A549 (cell line): Measurements from ENCODE around the gene ASB7. TPM values are rescaled to one million over a fixed set of nuclear protein-coding genes. Genes with fewer than 3 reads are reported as not detected.

Experiments
- ATAC-seq, 2 experiments: fragments of 200-7000 bp in 1 of 2; fragments of >200 bp in 1 of 2; cut with Nextera tagmentation in 1 of 2; cut with Tn5 transposase in 1 of 2; 3 replicates each; pipeline versions ENCODE4 v1.8.0 to v1.9.1; 2018 to 2020; ENCODE audit warnings: mild to moderate bottlenecking in 1 of 2, moderate library complexity in 1 of 2
- CTCF ChIA-PET: fragments of 300-600 bp; sonication (Branson Sonifier 250); formaldehyde crosslinking; extraction: SDS; loops from one replicate; lab custom pipeline; 2021; ENCODE audit warnings: antibody characterized with exemption, inconsistent platforms; lab: Yijun Ruan, JAX
- POLR2A ChIA-PET: fragments of 350-600 bp; formaldehyde crosslinking; extraction: SDS; loops from one replicate; lab custom pipeline; 2021; ENCODE audit warnings: antibody characterized with exemption, inconsistent platforms; lab: Yijun Ruan, JAX
- DNase-seq, 2 experiments: peaks; one replicate each; pipeline versions ENCODE4 v3.0.0 to v3.0.0-alpha.2; 2011 to 2016; ENCODE audit warnings: low read depth in 1 of 2, low spot score in 1 of 2
- FAIRE-seq: peaks from 2 replicates; lab custom pipeline; 2011; peaks lifted over from hg19 to GRCh38; lab: Jason Lieb, UNC
- H3K27ac ChIP-seq, 2 experiments: fragments of >200 bp; sonication (Bioruptor Twin); formaldehyde crosslinking; 3 replicates each; pipeline ENCODE4 v1.5.1; 2016 to 2017
- H3K4me1 ChIP-seq: fragments of >200 bp; sonication (Bioruptor Twin); formaldehyde crosslinking; 3 replicates; pipeline ENCODE4 v1.6.1; 2016
- H3K4me2 ChIP-seq: fragments of >200 bp; sonication (Bioruptor Twin); formaldehyde crosslinking; 3 replicates; pipeline ENCODE4 v1.6.1; 2016
- H3K4me3 ChIP-seq: fragments of >200 bp; sonication (Bioruptor Twin); formaldehyde crosslinking; 3 replicates; pipeline ENCODE4 v1.5.1; 2016
- H3K9me3 ChIP-seq: fragments of >200 bp; sonication (Bioruptor Twin); formaldehyde crosslinking; 3 replicates; pipeline ENCODE4 v1.6.1; 2016
- CBX2 ChIP-seq: fragments of 200-600 bp; sonication (generic); IDR thresholded peaks from 2 replicates; pipeline ENCODE4 v1.6.1; 2016; ENCODE audit warnings: low read depth, mild to moderate bottlenecking, borderline replicate concordance
- CHD4 ChIP-seq: fragments of 200-600 bp; sonication (generic); IDR thresholded peaks from 2 replicates; pipeline ENCODE4 v1.6.1; 2016; ENCODE audit warnings: antibody characterized with exemption, mild to moderate bottlenecking, borderline replicate concordance
- CTCF ChIP-seq: fragments of >200 bp; sonication (Bioruptor Twin); formaldehyde crosslinking; IDR thresholded peaks from 3 replicates; pipeline ENCODE4 v1.5.1; 2016
- E2F6 ChIP-seq: IDR thresholded peaks from 2 replicates; pipeline ENCODE4 v1.6.1; 2012; ENCODE audit warnings: low read depth, borderline replicate concordance
- EP300 ChIP-seq, 2 experiments: fragments of >200 bp; sonication (Bioruptor Twin); formaldehyde crosslinking; IDR thresholded peaks; 2 replicates in 1 of 2; 3 replicates in 1 of 2; pipeline ENCODE4 v1.6.1; 2016 to 2017
- ESRRA ChIP-seq: fragments of 150-350 bp; IDR thresholded peaks from 2 replicates; pipeline ENCODE4 v1.6.1; 2014; ENCODE audit warnings: mild to moderate bottlenecking, low read length, borderline replicate concordance
- GATA3 ChIP-seq: IDR thresholded peaks from 2 replicates; pipeline ENCODE4 v1.6.1; 2012; ENCODE audit warnings: borderline replicate concordance
- HEYL ChIP-seq: fragments of 250-450 bp; sonication (Bioruptor Pico); IDR thresholded peaks from 2 replicates; pipeline ENCODE4 v1.8.0; 2021; ENCODE audit warnings: mild to moderate bottlenecking, moderate library complexity
- HOXA7 ChIP-seq: fragments of 250-450 bp; sonication (Bioruptor Pico); IDR thresholded peaks from 2 replicates; pipeline ENCODE4 v1.5.0; 2020; ENCODE audit warnings: mild to moderate bottlenecking, moderate library complexity
- HOXB5 ChIP-seq: fragments of 250-450 bp; sonication (Bioruptor Pico); IDR thresholded peaks from 2 replicates; pipeline ENCODE4 v1.5.0; 2020; ENCODE audit warnings: mild to moderate bottlenecking, moderate library complexity
- KDM5A ChIP-seq: fragments of 200-600 bp; sonication (generic); IDR thresholded peaks from 2 replicates; pipeline ENCODE4 v1.6.1; 2016; ENCODE audit warnings: antibody characterized with exemption, mild to moderate bottlenecking
- MYC ChIP-seq: IDR thresholded peaks from 2 replicates; pipeline ENCODE4 v1.6.1; 2012; ENCODE audit warnings: mild to moderate bottlenecking, inconsistent platforms, low read length, improper control_type of control experiment, borderline replicate concordance
- NPAS2 ChIP-seq: fragments of 250-450 bp; sonication (Bioruptor Pico); IDR thresholded peaks from 2 replicates; pipeline ENCODE4 v1.8.0; 2022; ENCODE audit warnings: mild to moderate bottlenecking, moderate library complexity, borderline replicate concordance
- NR3C1 ChIP-seq: fragments of >200 bp; sonication (Bioruptor Twin); formaldehyde crosslinking; IDR thresholded peaks from 3 replicates; pipeline ENCODE4 v1.6.1; 2017
- POLR2A ChIP-seq: IDR thresholded peaks from 2 replicates; pipeline ENCODE4 v1.6.1; 2012; ENCODE audit warnings: mild to moderate bottlenecking, low read length
- RAD21 ChIP-seq, 2 experiments: fragments of >200 bp in 1 of 2; sonication (Bioruptor Twin) in 1 of 2; formaldehyde crosslinking in 1 of 2; IDR thresholded peaks in 1 of 2; conservative IDR thresholded peaks in 1 of 2; 2 replicates in 1 of 2; 3 replicates in 1 of 2; pipeline ENCODE4 v1.6.1; 2012 to 2018; ENCODE audit warnings: inconsistent platforms in 1 of 2
- RCOR1 ChIP-seq: fragments of 150-350 bp; IDR thresholded peaks from 2 replicates; pipeline ENCODE4 v1.6.1; 2014; ENCODE audit warnings: antibody characterized with exemption, low read length, low read depth
- RFX5 ChIP-seq: fragments of 450-650 bp; IDR thresholded peaks from 2 replicates; pipeline ENCODE4 v1.7.1; 2014; ENCODE audit warnings: antibody characterized with exemption, mild to moderate bottlenecking, moderate library complexity
- SMC3 ChIP-seq: fragments of >200 bp; sonication (Bioruptor Twin); formaldehyde crosslinking; IDR thresholded peaks from 3 replicates; pipeline ENCODE4 v1.6.1; 2018; ENCODE audit warnings: inconsistent platforms
- SREBF2 ChIP-seq: fragments of 450-650 bp; IDR thresholded peaks from 2 replicates; pipeline ENCODE4 v1.6.1; 2014; ENCODE audit warnings: mild to moderate bottlenecking, moderate library complexity
- TP53 ChIP-seq: fragments of 250-450 bp; sonication (Bioruptor Pico); IDR thresholded peaks from 2 replicates; pipeline ENCODE4 v1.5.0; 2021; ENCODE audit warnings: mild to moderate bottlenecking, moderate library complexity
- USF2 ChIP-seq: fragments of 450-650 bp; IDR thresholded peaks from 2 replicates; pipeline ENCODE4 v1.6.1; 2014; ENCODE audit warnings: antibody characterized with exemption
- ZNF302 ChIP-seq: fragments of 250-450 bp; sonication (Bioruptor Pico); IDR thresholded peaks from 2 replicates; pipeline ENCODE4 v1.9.0; 2021; ENCODE audit warnings: inconsistent platforms, mild to moderate bottlenecking, moderate library complexity
- ZSCAN20 ChIP-seq: fragments of 250-450 bp; sonication (Bioruptor Pico); IDR thresholded peaks from 2 replicates; pipeline ENCODE4 v1.8.0; 2022; ENCODE audit warnings: mild to moderate bottlenecking, moderate library complexity
- WGBS: methylation state at CpG from one replicate; pipeline ENCODE4 v1.1.6; 2017; ENCODE audit errors: missing lambda C conversion rate; 5-methylcytosine and 5-hydroxymethylcytosine counted together
- polyA plus RNA-seq, 4 experiments: library from polyadenylated mRNA; depleted of rRNA in 3 of 4; stranded (reverse); fragments of >200 nt; fragmentation: RNase III in 1 of 4; extraction: RNeasy Plus Mini Kit Qiagen cat#74134 plus additional on column Dnase treatment in 1 of 4; gene quantifications; 2 replicates in 3 of 4; 3 replicates in 1 of 4; pipeline ENCODE4 v1.2.3, GENCODE V29; 2011 to 2017
- TF ChIP-seq, protein P1 (sequence below): fragments of 200-600 bp; sonication (generic); IDR thresholded peaks from 2 replicates; pipeline ENCODE4 v1.6.1; 2016; ENCODE audit warnings: antibody characterized with exemption, mild to moderate bottlenecking, moderate library complexity

ASB7 gene
- polyA plus RNA-seq, 2 of the 4 experiments (the other 2 are of a cell fraction) = 9.2 to 21.6 TPM

DNA sequence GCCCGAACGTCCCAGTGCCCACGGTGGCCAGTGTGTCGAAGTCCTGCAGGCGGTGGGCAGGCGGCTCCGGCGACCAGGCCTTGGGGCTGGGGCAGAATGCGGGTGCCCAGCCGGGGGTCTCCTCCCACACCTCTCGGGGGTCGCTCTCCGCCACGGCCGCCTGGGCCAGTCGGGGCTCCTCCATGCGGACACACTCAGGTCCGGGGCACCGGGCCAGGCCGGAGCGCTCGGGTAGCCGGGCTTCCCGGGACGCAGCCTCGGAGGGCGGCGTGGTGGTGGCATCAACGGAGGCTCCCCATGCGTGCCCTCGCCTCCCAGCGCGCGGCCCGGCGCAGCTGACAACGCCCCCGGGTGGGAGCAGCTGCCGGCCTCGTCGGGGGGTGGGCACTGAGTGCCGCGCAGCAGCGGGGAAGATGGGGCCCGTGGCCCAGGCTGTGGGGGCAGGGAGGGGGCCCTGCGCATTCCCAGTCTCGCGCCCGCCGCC, 43.6 kb upstream of the ASB7 start:
- TF ChIP-seq HOXB5 (CRISPR knock-in tag) (no peak), POLR2A (no peak), HOXA7 (CRISPR knock-in tag) (no peak), NR3C1 (no peak), HEYL (CRISPR knock-in tag) (no peak), CTCF (no peak), EP300 (IDR thresholded peaks at IDR 0.05) (no peak), CBX2 (no peak), GATA3 (no peak), MYC (no peak), NPAS2 (CRISPR knock-in tag) (no peak), E2F6 (no peak), KDM5A (no peak), ZNF302 (CRISPR knock-in tag) (no peak), ESRRA (no peak), ZSCAN20 (CRISPR knock-in tag) (no peak), RCOR1 (no peak), RAD21 (conservative IDR thresholded peaks at IDR 0.05 in 1 of 2, IDR thresholded peaks at IDR 0.05 in 1 of 2) (no peak)
- H3K4me2 ChIP-seq = no peak overlapping the region
- no peak overlapping the region for H3K27ac ChIP-seq
- ChIA-PET CTCF (interaction anchor here (2.9 to 3.8 kb wide), 2 partner anchors 13 to 209 kb away, joined by 10 to 19 read pairs; no protein-coding TSS in a partner anchor), POLR2A (no interaction called here)
- DNase-seq (no peak), FAIRE-seq (no peak), ATAC-seq (peak in 1 of 2 experiments; percentile 19; a peak in 1 of 6 replicates)
- WGBS = 91% methylated on average over 35 of the region's 50 CpGs
- H3K4me1 ChIP-seq = no peaks in the 10 kb centered on the region; the same call in 2 of the 3 replicates
- no peak overlapping the region for H3K4me3 ChIP-seq
- no peaks in the 10 kb centered on the region for H3K9me3 ChIP-seq

DNA sequence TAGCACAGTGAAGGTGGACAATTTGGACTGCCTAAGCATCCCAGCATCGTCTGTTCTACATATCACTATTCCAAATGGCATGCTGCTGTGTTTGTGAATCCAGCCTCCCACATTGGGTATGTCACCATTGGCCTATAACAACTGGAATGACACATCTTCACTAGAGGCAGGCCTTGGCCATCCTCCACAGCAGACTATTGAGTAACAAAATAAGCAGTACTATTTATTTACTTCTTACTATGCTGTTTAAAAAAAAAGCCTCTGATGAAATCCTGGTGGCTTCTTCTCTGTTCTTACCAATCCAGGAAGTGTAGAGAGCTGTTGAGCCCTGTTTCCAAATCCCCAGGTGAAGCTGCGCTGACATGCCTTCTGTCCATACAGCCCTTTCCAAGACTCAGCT, 43.1 kb upstream of the ASB7 start:
- 75% methylated on average over 2 of the region's 2 CpGs for WGBS
- no peak overlapping the region for H3K4me3 ChIP-seq
- no peak overlapping the region for H3K27ac ChIP-seq
- POLR2A ChIA-PET = no interaction called here
- H3K9me3 ChIP-seq = no peaks in the 10 kb centered on the region
- CTCF ChIA-PET = interaction anchor here (2.9 to 3.8 kb wide), 2 partner anchors 13 to 210 kb away, joined by 10 to 19 read pairs; no protein-coding TSS in a partner anchor
- FAIRE-seq (no peak), DNase-seq (peak in 1 of 2 experiments; percentile 36), ATAC-seq (peak in 1 of 2 experiments; percentile 59; a peak in 4 of 6 replicates)
- H3K4me1 ChIP-seq = no peaks in the 10 kb centered on the region; the same call in 2 of the 3 replicates
- TF ChIP-seq SMC3 (no peak), SREBF2 (no peak), TP53 (CRISPR knock-in tag) (no peak), CHD4 (no peak), USF2 (no peak), RCOR1 (no peak), RFX5 (no peak)
- TF ChIP-seq, protein P1, sequence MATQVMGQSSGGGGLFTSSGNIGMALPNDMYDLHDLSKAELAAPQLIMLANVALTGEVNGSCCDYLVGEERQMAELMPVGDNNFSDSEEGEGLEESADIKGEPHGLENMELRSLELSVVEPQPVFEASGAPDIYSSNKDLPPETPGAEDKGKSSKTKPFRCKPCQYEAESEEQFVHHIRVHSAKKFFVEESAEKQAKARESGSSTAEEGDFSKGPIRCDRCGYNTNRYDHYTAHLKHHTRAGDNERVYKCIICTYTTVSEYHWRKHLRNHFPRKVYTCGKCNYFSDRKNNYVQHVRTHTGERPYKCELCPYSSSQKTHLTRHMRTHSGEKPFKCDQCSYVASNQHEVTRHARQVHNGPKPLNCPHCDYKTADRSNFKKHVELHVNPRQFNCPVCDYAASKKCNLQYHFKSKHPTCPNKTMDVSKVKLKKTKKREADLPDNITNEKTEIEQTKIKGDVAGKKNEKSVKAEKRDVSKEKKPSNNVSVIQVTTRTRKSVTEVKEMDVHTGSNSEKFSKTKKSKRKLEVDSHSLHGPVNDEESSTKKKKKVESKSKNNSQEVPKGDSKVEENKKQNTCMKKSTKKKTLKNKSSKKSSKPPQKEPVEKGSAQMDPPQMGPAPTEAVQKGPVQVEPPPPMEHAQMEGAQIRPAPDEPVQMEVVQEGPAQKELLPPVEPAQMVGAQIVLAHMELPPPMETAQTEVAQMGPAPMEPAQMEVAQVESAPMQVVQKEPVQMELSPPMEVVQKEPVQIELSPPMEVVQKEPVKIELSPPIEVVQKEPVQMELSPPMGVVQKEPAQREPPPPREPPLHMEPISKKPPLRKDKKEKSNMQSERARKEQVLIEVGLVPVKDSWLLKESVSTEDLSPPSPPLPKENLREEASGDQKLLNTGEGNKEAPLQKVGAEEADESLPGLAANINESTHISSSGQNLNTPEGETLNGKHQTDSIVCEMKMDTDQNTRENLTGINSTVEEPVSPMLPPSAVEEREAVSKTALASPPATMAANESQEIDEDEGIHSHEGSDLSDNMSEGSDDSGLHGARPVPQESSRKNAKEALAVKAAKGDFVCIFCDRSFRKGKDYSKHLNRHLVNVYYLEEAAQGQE = no peak
- H3K4me2 ChIP-seq = no peak overlapping the region
